Trophoblast cell (in vitro differentiated cells and primary cell): Measurements from ENCODE around the gene PPP1R1A.

Experiments
- DNase-seq, 2 donors: peaks; one replicate each; pipeline ENCODE4 v3.0.0-alpha.2; 2016
- H2AFZ ChIP-seq: 2 replicates; pipeline ENCODE4 v1.6.1; 2013; ENCODE audit warnings: low read length, moderate library complexity, mild to moderate bottlenecking; ENCODE audit not compliant: insufficient read depth, poor library complexity
- H2AK5ac ChIP-seq: 2 replicates; pipeline ENCODE4 v1.6.1; 2013; ENCODE audit warnings: mild to moderate bottlenecking, low read length
- H2BK120ac ChIP-seq: 2 replicates; pipeline ENCODE4 v1.6.1; 2013; ENCODE audit warnings: low read length, mild to moderate bottlenecking, moderate library complexity; ENCODE audit not compliant: insufficient read depth, poor library complexity
- H2BK12ac ChIP-seq: 2 replicates; pipeline ENCODE4 v1.6.1; 2013; ENCODE audit warnings: mild to moderate bottlenecking, low read length, moderate library complexity
- H2BK5ac ChIP-seq: 2 replicates; pipeline ENCODE4 v1.6.1; 2013; ENCODE audit warnings: low read length, low read depth, moderate library complexity, mild to moderate bottlenecking; ENCODE audit not compliant: poor library complexity
- H3K14ac ChIP-seq: 2 replicates; pipeline ENCODE4 v1.6.1; 2013; ENCODE audit warnings: mild to moderate bottlenecking, low read length
- H3K18ac ChIP-seq: 2 replicates; pipeline ENCODE4 v1.6.1; 2013; ENCODE audit warnings: mild to moderate bottlenecking, low read length
- H3K23ac ChIP-seq: 2 replicates; pipeline ENCODE4 v1.6.1; 2013; ENCODE audit warnings: low read length
- H3K27ac ChIP-seq: 2 replicates; pipeline ENCODE4 v1.5.1; 2013; ENCODE audit warnings: low read depth, mild to moderate bottlenecking, inconsistent platforms, low read length, moderate library complexity
- H3K27me3 ChIP-seq: 2 replicates; pipeline ENCODE4 v1.6.1; 2013; ENCODE audit warnings: inconsistent platforms, mild to moderate bottlenecking, low read length, moderate library complexity; ENCODE audit not compliant: insufficient read depth
- H3K36me3 ChIP-seq, 2 experiments: 1 replicate in 1 of 2; 2 replicates in 1 of 2; pipeline ENCODE4 v1.6.1; 2013; ENCODE audit warnings: low read length in 2 of 2, mild to moderate bottlenecking in 2 of 2, moderate library complexity in 1 of 2; ENCODE audit not compliant: insufficient read depth in 2 of 2, control insufficient read depth in 1 of 2
- H3K4ac ChIP-seq: 2 replicates; pipeline ENCODE4 v1.6.1; 2013; ENCODE audit warnings: low read depth, mild to moderate bottlenecking, low read length, moderate library complexity
- H3K4me1 ChIP-seq, 2 experiments: 1 replicate in 1 of 2; 2 replicates in 1 of 2; pipeline ENCODE4 v1.6.1; 2013; ENCODE audit warnings: low read length in 2 of 2, mild to moderate bottlenecking in 2 of 2, moderate library complexity in 1 of 2; ENCODE audit not compliant: insufficient read depth in 2 of 2, control insufficient read depth in 1 of 2
- H3K4me2 ChIP-seq: 2 replicates; pipeline ENCODE4 v1.6.1; 2013; ENCODE audit warnings: inconsistent platforms, mild to moderate bottlenecking, low read length, moderate library complexity
- H3K4me3 ChIP-seq: 2 replicates; pipeline ENCODE4 v1.5.1; 2013; ENCODE audit warnings: mild to moderate bottlenecking, low read depth, low read length, inconsistent platforms
- H3K79me1 ChIP-seq: one replicate; pipeline ENCODE4 v1.6.1; 2013; ENCODE audit warnings: low read length
- H3K79me2 ChIP-seq: 2 replicates; pipeline ENCODE4 v1.6.1; 2013; ENCODE audit warnings: low read length, mild to moderate bottlenecking; ENCODE audit not compliant: control insufficient read depth, insufficient read depth, poor library complexity
- H3K9ac ChIP-seq: 2 replicates; pipeline ENCODE4 v1.6.1; 2013; ENCODE audit warnings: mild to moderate bottlenecking, low read length
- H3K9me3 ChIP-seq: 2 replicates; pipeline ENCODE4 v1.6.1; 2013; ENCODE audit warnings: low read depth, mild to moderate bottlenecking, control low read depth, inconsistent platforms, low read length; ENCODE audit not compliant: insufficient read depth
- H4K12ac ChIP-seq: 2 replicates; pipeline ENCODE4 v1.6.1; 2013; ENCODE audit warnings: low read depth, mild to moderate bottlenecking, low read length, moderate library complexity
- H4K8ac ChIP-seq: 2 replicates; pipeline ENCODE4 v1.6.1; 2013; ENCODE audit warnings: low read depth, mild to moderate bottlenecking, low read length, moderate library complexity
- H4K91ac ChIP-seq: one replicate; pipeline ENCODE4 v1.6.1; 2013; ENCODE audit warnings: low read depth, mild to moderate bottlenecking, low read length, moderate library complexity
- WGBS: extraction: QIAGEN DNeasy Blood & Tissue Kit; methylation state at CpG from one replicate; pipeline ENCODE4 v1.1.7; 2013; ENCODE audit warnings: missing lambda C conversion rate; ENCODE audit not compliant: insufficient read length, insufficient coverage; ENCODE audit errors: extremely low coverage; 5-methylcytosine and 5-hydroxymethylcytosine counted together

The PPP1R1A gene

DNA sequence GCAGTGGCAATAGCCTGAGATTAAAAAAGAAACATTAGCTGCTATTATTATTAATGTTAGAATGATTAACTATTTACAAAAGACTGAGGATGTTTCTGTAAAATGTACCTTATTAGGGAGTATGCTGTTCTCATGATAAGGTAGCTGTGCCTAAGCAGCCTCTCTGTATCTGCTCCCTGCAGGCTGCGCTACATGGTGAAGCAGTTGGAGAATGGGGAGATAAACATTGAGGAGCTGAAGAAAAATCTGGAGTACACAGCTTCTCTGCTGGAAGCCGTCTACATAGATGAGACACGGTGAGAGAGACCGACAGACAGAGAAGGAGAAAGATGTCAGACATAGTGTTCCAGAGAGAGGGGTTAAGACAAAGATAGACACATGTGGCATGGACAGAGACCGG lies 21.7 kb downstream of the PPP1R1A start:
- Histone ChIP-seq H3K79me2 (no peaks in the 10 kb centered on the region), H2BK5ac (no peak overlapping the region), H3K36me3 (no peaks in the 10 kb centered on the region), H2AFZ (no peak overlapping the region), H3K4me1 (no peaks in the 10 kb centered on the region), H4K91ac (no peak overlapping the region), H3K4me2 (no peak overlapping the region), H4K12ac (no peak overlapping the region), H3K18ac (no peak overlapping the region), H2BK120ac (no peak overlapping the region), H3K27me3 (no peaks in the 10 kb centered on the region), H3K9me3 (no peaks in the 10 kb centered on the region), H3K9ac (no peak overlapping the region), H3K79me1 (no peaks in the 10 kb centered on the region), H2BK12ac (no peak overlapping the region), H3K4me3 (no peak overlapping the region), H2AK5ac (no peak overlapping the region), H3K4ac (no peak overlapping the region), H3K14ac (no peak overlapping the region), H3K23ac (no peak overlapping the region), H4K8ac (no peak overlapping the region), H3K27ac (no peak overlapping the region)
- WGBS = no CpG with 5 or more reads among the region's 5 CpGs
- no peak for DNase-seq

DNA sequence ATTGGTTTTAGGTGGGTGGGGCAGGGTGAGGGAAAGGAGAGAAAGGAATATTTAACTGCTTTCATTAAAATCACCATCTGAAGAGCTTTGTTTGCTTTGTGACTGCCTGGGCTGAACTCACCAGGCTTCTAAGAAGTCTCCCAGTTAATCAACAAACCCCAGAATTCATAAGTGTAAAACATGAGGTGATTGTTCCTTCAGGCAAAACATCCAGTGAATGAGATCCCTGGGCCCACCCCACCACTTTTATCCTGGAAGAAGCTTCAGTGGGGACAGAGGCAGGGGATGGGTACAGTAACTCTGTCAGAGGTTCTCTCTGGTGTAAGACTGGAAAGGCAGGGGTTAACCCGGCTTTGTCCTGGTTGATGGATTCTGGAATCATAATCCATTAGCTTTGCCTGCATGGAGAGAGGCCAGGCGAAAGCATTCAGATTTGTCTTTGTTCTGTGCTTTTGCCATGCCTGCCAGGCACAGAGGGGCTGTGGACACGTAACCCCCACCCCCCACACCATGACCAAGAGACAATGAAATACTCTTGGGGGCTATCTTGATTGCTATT lies 22.4 kb downstream of the PPP1R1A start:
- DNase-seq = no peak
- no CpG with 5 or more reads among the region's 3 CpGs for WGBS

DNA sequence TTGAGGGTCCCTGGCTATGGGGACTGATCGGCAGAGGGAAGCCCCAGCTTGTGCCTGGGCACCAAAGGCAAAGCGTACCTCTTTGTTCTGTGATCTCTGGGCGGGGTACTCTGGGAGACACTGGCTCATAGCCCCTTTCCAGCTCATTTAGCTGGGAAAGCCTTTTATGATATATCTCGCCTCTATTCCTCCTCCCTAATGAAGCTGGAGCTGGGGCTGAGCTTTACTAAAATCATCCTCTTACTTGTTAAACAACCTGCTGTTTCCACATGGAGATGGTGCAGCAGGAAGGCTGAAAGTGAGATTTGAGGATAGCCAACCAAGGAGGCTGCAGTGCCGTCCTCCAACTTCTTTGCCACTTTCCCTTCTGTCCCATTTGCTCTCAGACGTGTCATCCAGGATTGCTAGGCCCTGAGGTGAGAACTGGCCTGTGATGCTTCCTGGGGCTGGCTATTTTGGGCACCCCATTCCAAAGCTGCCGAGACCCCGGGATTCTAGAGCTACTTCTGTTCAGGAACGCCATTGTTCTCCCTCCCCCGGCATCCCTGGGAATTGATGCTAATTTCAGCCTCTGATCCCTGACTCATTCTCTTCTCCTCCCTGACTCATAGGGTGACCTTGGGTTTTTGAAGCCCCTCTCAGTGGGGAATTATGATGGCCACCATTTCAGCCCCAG lies 23.0 kb downstream of the PPP1R1A start:
- Histone ChIP-seq H3K27me3 (peaks cover 5% of the 10 kb centered on the region), H2AK5ac (no peak overlapping the region), H2BK120ac (no peak overlapping the region), H3K18ac (no peak overlapping the region), H3K4ac (no peak overlapping the region), H4K12ac (no peak overlapping the region), H3K36me3 (no peaks in the 10 kb centered on the region), H3K4me2 (no peak overlapping the region), H3K27ac (no peak overlapping the region), H3K9me3 (no peaks in the 10 kb centered on the region), H3K79me1 (no peaks in the 10 kb centered on the region), H2BK5ac (no peak overlapping the region), H2BK12ac (no peak overlapping the region), H3K4me1 (peaks cover 0 to under 1% of the 10 kb centered on the region in 2 experiments), H3K14ac (no peak overlapping the region), H3K9ac (no peak overlapping the region), H4K8ac (no peak overlapping the region), H2AFZ (no peak overlapping the region), H3K23ac (no peak overlapping the region), H3K4me3 (no peak overlapping the region), H3K79me2 (no peaks in the 10 kb centered on the region), H4K91ac (no peak overlapping the region)
- no peak for DNase-seq
- WGBS = no CpG with 5 or more reads among the region's 10 CpGs

More for the DNA sequence above, 22.4 kb downstream of the PPP1R1A start:
- Histone ChIP-seq H4K8ac (no peak overlapping the region), H3K4me2 (no peak overlapping the region), H3K9me3 (no peaks in the 10 kb centered on the region), H3K36me3 (no peaks in the 10 kb centered on the region), H3K79me2 (no peaks in the 10 kb centered on the region), H4K91ac (no peak overlapping the region), H2BK5ac (no peak overlapping the region), H2AFZ (no peak overlapping the region), H3K14ac (no peak overlapping the region), H3K4me3 (no peak overlapping the region), H3K79me1 (no peaks in the 10 kb centered on the region), H2BK12ac (no peak overlapping the region), H3K4me1 (no peaks in the 10 kb centered on the region), H3K18ac (no peak overlapping the region), H4K12ac (no peak overlapping the region), H2BK120ac (no peak overlapping the region), H3K27ac (no peak overlapping the region), H3K9ac (no peak overlapping the region), H3K27me3 (peaks cover 4% of the 10 kb centered on the region), H3K23ac (no peak overlapping the region), H3K4ac (no peak overlapping the region), H2AK5ac (no peak overlapping the region)

DNA sequence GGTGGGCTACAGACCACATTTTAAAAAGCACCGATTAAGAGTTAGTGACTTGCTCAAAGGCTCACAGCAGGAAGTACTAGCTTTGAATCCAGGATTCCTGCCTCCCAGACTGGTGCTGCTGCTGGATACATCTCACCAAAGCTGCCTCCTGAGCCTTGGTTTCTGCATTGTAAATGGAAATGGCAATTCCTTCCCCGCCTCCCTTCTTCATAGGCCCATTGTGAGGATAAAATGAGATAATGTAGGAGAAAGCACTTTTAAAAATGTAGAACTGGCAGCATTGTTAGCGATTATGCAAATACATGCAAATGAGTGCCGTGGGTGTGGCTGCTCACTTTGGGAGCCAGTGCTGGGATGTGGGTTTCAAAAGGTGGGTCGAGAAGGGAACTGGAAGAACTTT lies 23.7 kb downstream of the PPP1R1A start:
- Histone ChIP-seq H2AFZ (no peak overlapping the region), H3K79me2 (no peaks in the 10 kb centered on the region), H3K14ac (no peak overlapping the region), H3K9ac (no peak overlapping the region), H3K79me1 (no peaks in the 10 kb centered on the region), H4K8ac (no peak overlapping the region), H4K91ac (no peak overlapping the region), H3K4me2 (no peak overlapping the region), H2BK12ac (no peak overlapping the region), H2BK5ac (no peak overlapping the region), H3K4me1 (peaks cover 0 to 3% of the 10 kb centered on the region in 2 experiments), H3K36me3 (no peaks in the 10 kb centered on the region), H3K4me3 (no peak overlapping the region), H2AK5ac (no peak overlapping the region), H3K9me3 (no peaks in the 10 kb centered on the region), H3K27me3 (peaks cover 5% of the 10 kb centered on the region), H2BK120ac (no peak overlapping the region), H3K4ac (no peak overlapping the region), H3K23ac (no peak overlapping the region), H3K18ac (no peak overlapping the region), H3K27ac (no peak overlapping the region), H4K12ac (no peak overlapping the region)
- DNase-seq = no peak
- no CpG with 5 or more reads among the region's 5 CpGs for WGBS
